Type B pancreatic cell (in vitro differentiated cells): Measurements from ENCODE around the gene DCHS2. TPM values are rescaled to one million over a fixed set of nuclear protein-coding genes. Genes with fewer than 3 reads are reported as not detected.

ENCODE experiments used
- DNase-seq: peaks from one replicate; pipeline ENCODE4 v3.0.0; 2021; ENCODE audit warnings: mixed read lengths; ENCODE audit not compliant: unreplicated experiment; ENCODE audit errors: extremely low spot score
- H3K27ac Mint-ChIP-seq: 2 replicates; pipeline ENCODE4 v1.8.0; 2021; ENCODE audit warnings: mild to moderate bottlenecking, mixed read lengths
- H3K27me3 Mint-ChIP-seq: 2 replicates; pipeline ENCODE4 v1.8.0; 2021; ENCODE audit warnings: mixed read lengths
- H3K36me3 Mint-ChIP-seq: 2 replicates; pipeline ENCODE4 v1.8.0; 2021; ENCODE audit warnings: mixed read lengths
- H3K4me1 Mint-ChIP-seq: one replicate; pipeline ENCODE4 v1.8.0; 2021; ENCODE audit warnings: mixed read lengths; ENCODE audit not compliant: unreplicated experiment
- H3K4me3 Mint-ChIP-seq: 2 replicates; pipeline ENCODE4 v1.8.0; 2021; ENCODE audit warnings: mild to moderate bottlenecking, mixed read lengths
- H3K9me3 Mint-ChIP-seq: 2 replicates; pipeline ENCODE4 v1.8.0; 2021; ENCODE audit warnings: mixed read lengths
- CTCF ChIP-seq: fragments of 200-600 bp; sonication (generic); conservative IDR thresholded peaks from 2 replicates; pipeline ENCODE4 v1.5.0; 2021; ENCODE audit warnings: antibody characterized with exemption, mild to moderate bottlenecking
- total RNA-seq: library from RNA; stranded (reverse); gene quantifications from 2 replicates; pipeline ENCODE4 v1.2.1, GENCODE V29; 2021; ENCODE audit warnings: low replicate concordance

Gene DCHS2
- total RNA-seq, 1 donor from 2014 or later, result 1.8 TPM

GRCh38 chr4:154455111-154455510, 36.5 kb downstream of the DCHS2 start:
- Mint-ChIP-seq H3K4me1 (no peaks in the 10 kb centered on the region), H3K27ac (no peak overlapping the region), H3K9me3 (no peaks in the 10 kb centered on the region), H3K36me3 (no peaks in the 10 kb centered on the region), H3K27me3 (peaks cover 15% of the 10 kb centered on the region), H3K4me3 (no peak overlapping the region)
- no peak for TF ChIP-seq CTCF
- no peak for DNase-seq

GRCh38 chr4:154454710-154455109, 36.9 kb downstream of the DCHS2 start:
- no peak overlapping the region for H3K4me3 Mint-ChIP-seq
- no peak for TF ChIP-seq CTCF
- H3K27me3 Mint-ChIP-seq, result peaks cover 17% of the 10 kb centered on the region
- H3K27ac Mint-ChIP-seq, result no peak overlapping the region
- H3K36me3 Mint-ChIP-seq, result no peaks in the 10 kb centered on the region
- no peaks in the 10 kb centered on the region for H3K4me1 Mint-ChIP-seq
- H3K9me3 Mint-ChIP-seq, result no peaks in the 10 kb centered on the region
- no peak for DNase-seq

GRCh38 chr4:154452798-154453346, 38.7 kb downstream of the DCHS2 start:
- Mint-ChIP-seq H3K9me3 (no peaks in the 10 kb centered on the region), H3K36me3 (no peaks in the 10 kb centered on the region), H3K4me1 (no peaks in the 10 kb centered on the region), H3K27me3 (peaks cover 19% of the 10 kb centered on the region), H3K4me3 (no peak overlapping the region), H3K27ac (no peak overlapping the region)
- DNase-seq, result no peak
- TF ChIP-seq CTCF, result no peak

DNA sequence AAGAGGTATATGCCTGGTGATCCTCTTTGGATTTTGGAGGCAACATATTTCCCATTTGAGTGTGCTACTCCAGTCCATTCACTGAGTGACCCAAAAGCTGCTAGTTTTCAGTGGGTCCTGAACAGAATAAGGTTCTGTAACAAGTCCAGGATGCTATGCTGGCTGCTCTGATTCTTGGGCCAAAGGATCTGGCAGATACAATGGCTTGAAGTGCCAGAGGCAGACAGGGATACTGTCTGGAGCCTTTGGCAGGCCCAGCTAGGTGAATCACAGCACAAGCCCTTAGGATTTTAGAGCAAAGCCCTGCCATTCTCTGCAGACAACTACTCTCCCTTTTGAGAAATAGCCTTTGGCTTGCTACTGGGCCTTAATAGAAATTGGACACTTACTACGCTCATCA, 40.6 kb downstream of the DCHS2 start:
- H3K27ac Mint-ChIP-seq, result no peak overlapping the region
- TF ChIP-seq CTCF, result no peak
- H3K36me3 Mint-ChIP-seq, result no peaks in the 10 kb centered on the region
- peaks cover 19% of the 10 kb centered on the region for H3K27me3 Mint-ChIP-seq
- no peaks in the 10 kb centered on the region for H3K9me3 Mint-ChIP-seq
- no peaks in the 10 kb centered on the region for H3K4me1 Mint-ChIP-seq
- no peak overlapping the region for H3K4me3 Mint-ChIP-seq
- DNase-seq, result no peak

DNA sequence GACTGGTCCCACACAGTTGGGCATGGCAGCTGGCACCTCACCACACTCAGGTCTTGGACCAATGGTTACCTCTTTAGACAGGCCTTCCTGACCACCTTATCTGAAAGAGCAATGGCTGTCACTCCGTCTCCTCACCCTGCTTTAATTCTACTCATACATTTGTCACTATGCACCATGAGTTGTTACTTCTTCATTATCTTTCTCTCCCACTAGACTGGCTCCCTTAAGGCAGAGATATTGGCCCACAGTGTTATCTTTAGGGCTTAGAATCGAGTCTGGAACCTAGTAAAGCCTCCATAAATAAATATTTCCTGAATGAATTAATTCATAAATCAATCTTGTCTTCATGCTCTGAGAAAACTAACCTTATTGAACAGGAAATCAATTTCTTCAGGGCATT, 46.6 kb downstream of the DCHS2 start:
- Mint-ChIP-seq H3K9me3 (no peaks in the 10 kb centered on the region), H3K36me3 (no peaks in the 10 kb centered on the region), H3K4me3 (no peak overlapping the region), H3K4me1 (no peaks in the 10 kb centered on the region), H3K27ac (no peak overlapping the region), H3K27me3 (peaks cover 13% of the 10 kb centered on the region)
- no peak for DNase-seq
- TF ChIP-seq CTCF, result no peak

DNA sequence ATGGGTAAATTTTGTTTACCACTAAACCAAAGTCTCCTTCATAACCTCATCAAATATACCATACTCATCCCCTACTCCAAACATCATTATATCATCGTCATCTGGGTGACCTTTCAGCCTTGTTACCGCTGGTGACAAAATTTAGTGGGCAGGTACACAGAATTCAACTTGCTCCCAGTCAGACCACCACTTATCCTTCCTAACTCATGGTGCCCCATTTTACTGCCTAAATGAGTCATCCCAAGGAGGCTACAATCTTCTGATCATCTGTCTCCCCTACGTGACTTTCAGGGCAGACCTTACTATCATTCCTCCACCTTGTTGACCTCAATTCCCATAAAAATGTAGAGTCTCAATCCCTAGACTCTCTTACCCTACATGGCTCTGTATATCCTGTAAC, 49.6 kb downstream of the DCHS2 start:
- no peaks in the 10 kb centered on the region for H3K4me1 Mint-ChIP-seq
- no peaks in the 10 kb centered on the region for H3K36me3 Mint-ChIP-seq
- no peak overlapping the region for H3K4me3 Mint-ChIP-seq
- no peak overlapping the region for H3K27ac Mint-ChIP-seq
- no peak for TF ChIP-seq CTCF
- no peaks in the 10 kb centered on the region for H3K9me3 Mint-ChIP-seq
- no peak for DNase-seq
- H3K27me3 Mint-ChIP-seq, result no peaks in the 10 kb centered on the region
